B cell (primary cell): ENCODE measurements around the gene DERA. TPM values are rescaled to one million over a fixed set of nuclear protein-coding genes. Genes with fewer than 3 reads are reported as not detected.

Source experiments
- ATAC-seq: fragments of 200-7000 bp; cut with Tn5 transposase; one replicate; pipeline ENCODE4 v1.10.0; 2021; ENCODE audit warnings: low read depth, mild to moderate bottlenecking, moderate number of reproducible peaks, moderate library complexity
- CTCF ChIA-PET: fragments of 350-600 bp; sonication (Branson Sonifier 250); formaldehyde crosslinking; loops from one replicate; lab custom pipeline; 2021; ENCODE audit warnings: antibody characterized with exemption, inconsistent platforms; lab: Charles Lee
- POLR2A ChIA-PET: fragments of 350-600 bp; sonication (Branson Sonifier 250); formaldehyde crosslinking; loops from one replicate; lab custom pipeline; 2021; ENCODE audit warnings: antibody characterized with exemption; lab: Charles Lee
- DNase-seq: peaks from one replicate; pipeline ENCODE4 v3.0.0; 2013
- H2AFZ ChIP-seq: 2 replicates; pipeline ENCODE4 v1.6.1; 2012; ENCODE audit warnings: mild to moderate bottlenecking, low read depth, low read length; ENCODE audit not compliant: insufficient read depth, poor library complexity, severe bottlenecking
- H3K27ac ChIP-seq, 2 donors: 1 replicate in 1 of 2; 2 replicates in 1 of 2; pipeline ENCODE4 v1.5.1; 2012 to 2013; ENCODE audit warnings: low read length in 2 of 2, mild to moderate bottlenecking in 2 of 2, moderate library complexity in 1 of 2
- H3K27me3 ChIP-seq, 4 experiments: fragments of 200-600 bp in 1 of 4; sonication (generic) in 1 of 4; replicated peaks in 1 of 4; 1 replicate in 2 of 4; 2 replicates in 2 of 4; pipeline versions ENCODE4 v1.6.1 to v1.7.0; 2013 to 2016; ENCODE audit warnings: low read length in 3 of 4, mild to moderate bottlenecking in 2 of 4, mixed read lengths in 1 of 4, moderate library complexity in 1 of 4; ENCODE audit not compliant: insufficient read depth in 4 of 4, control insufficient read depth in 3 of 4; ENCODE audit errors: control extremely low read depth in 1 of 4
- H3K36me3 ChIP-seq, 2 experiments: replicated peaks in 1 of 2; 1 replicate in 1 of 2; 2 replicates in 1 of 2; pipeline versions ENCODE4 v1.6.1 to v1.7.1; 2013; ENCODE audit warnings: low read length in 1 of 2; ENCODE audit not compliant: insufficient read depth in 2 of 2, control insufficient read depth in 1 of 2; ENCODE audit errors: control extremely low read depth in 1 of 2, extremely low read depth in 1 of 2
- H3K4me1 ChIP-seq, 2 donors: fragments of 200-600 bp in 1 of 2; sonication (generic) in 1 of 2; 1 replicate in 1 of 2; 2 replicates in 1 of 2; pipeline versions ENCODE4 v1.5.1 to v1.6.1; 2013 to 2017; ENCODE audit warnings: low read length in 2 of 2; ENCODE audit not compliant: control insufficient read depth in 2 of 2, insufficient read depth in 2 of 2
- H3K4me2 ChIP-seq: replicated peaks from 2 replicates; pipeline ENCODE3; 2012; ENCODE audit warnings: mild to moderate bottlenecking, low read depth, low read length; ENCODE audit not compliant: poor library complexity, severe bottlenecking
- H3K4me3 ChIP-seq, 5 experiments: fragments of 200-600 bp in 1 of 5; sonication (generic) in 1 of 5; 1 replicate in 3 of 5; 2 replicates in 2 of 5; pipeline versions ENCODE4 v1.5.1 to v1.7.0; 2011 to 2016; ENCODE audit warnings: low read length in 4 of 5, mild to moderate bottlenecking in 4 of 5, low read depth in 2 of 5, control low read depth in 1 of 5, moderate library complexity in 1 of 5; ENCODE audit not compliant: insufficient read depth in 1 of 5; ENCODE audit errors: control extremely low read depth in 1 of 5, extremely low read depth in 1 of 5
- H3K79me2 ChIP-seq: fragments of 200-600 bp; sonication (generic); one replicate; pipeline ENCODE4 v1.6.0; 2016; ENCODE audit warnings: low read length; ENCODE audit not compliant: control insufficient read depth, insufficient read depth
- H3K9ac ChIP-seq: fragments of 200-600 bp; sonication (generic); 2 replicates; pipeline ENCODE4 v1.6.1; 2017; ENCODE audit warnings: mild to moderate bottlenecking, low read length, moderate library complexity
- H3K9me3 ChIP-seq, 3 donors: one replicate each; pipeline versions ENCODE4 v1.6.1 to v1.7.1; 2013; ENCODE audit warnings: low read length in 2 of 3; ENCODE audit not compliant: control insufficient read depth in 2 of 3, insufficient read depth in 1 of 3; ENCODE audit errors: control extremely low read depth in 1 of 3
- H4K20me1 ChIP-seq: 2 replicates; pipeline ENCODE4 v1.6.0; 2012; ENCODE audit warnings: mild to moderate bottlenecking, low read length; ENCODE audit not compliant: insufficient read depth, control insufficient read depth, poor library complexity, severe bottlenecking
- H3K27ac Mint-ChIP-seq: one replicate; pipeline ENCODE4 v1.8.0; 2021; ENCODE audit warnings: mixed read lengths
- H3K27me3 Mint-ChIP-seq: one replicate; pipeline ENCODE4 v1.8.0; 2021; ENCODE audit warnings: mixed read lengths
- H3K4me1 Mint-ChIP-seq: one replicate; pipeline ENCODE4 v1.8.0; 2021; ENCODE audit warnings: mixed read lengths
- H3K4me3 Mint-ChIP-seq: one replicate; pipeline ENCODE4 v1.8.0; 2021; ENCODE audit warnings: mixed read lengths
- H3K9me3 Mint-ChIP-seq: one replicate; pipeline ENCODE4 v1.8.0; 2022; ENCODE audit warnings: mixed read lengths; ENCODE audit not compliant: insufficient read depth
- EZH2 ChIP-seq: IDR thresholded peaks from 2 replicates; pipeline ENCODE4 v1.6.1; 2012; ENCODE audit warnings: borderline replicate concordance, low read depth, mild to moderate bottlenecking, moderate library complexity, low read length; ENCODE audit not compliant: insufficient read depth, poor library complexity, severe bottlenecking
- WGBS: methylation state at CpG from one replicate; pipeline ENCODE4 v1.1.5; 2013; ENCODE audit warnings: missing lambda C conversion rate; ENCODE audit not compliant: insufficient coverage; 5-methylcytosine and 5-hydroxymethylcytosine counted together
- intact Hi-C: fragments of 100-400 bp; cut with micrococcal nuclease; formaldehyde crosslinking; loops from one replicate; pipeline ENCODE4 v1.10.0; 2022
- polyA plus RNA-seq: library from polyadenylated mRNA; depleted of rRNA; stranded (reverse); fragments of >200 nt; gene quantifications from 2 replicates; pipeline ENCODE4 v1.2.3, GENCODE V29; 2012
- total RNA-seq, 2 donors: library from RNA; stranded (reverse); fragments of 120-200 nt in 1 of 2; gene quantifications; 1 replicate in 1 of 2; 2 replicates in 1 of 2; pipeline versions ENCODE4 v1.2.3 to v1.2.4, GENCODE V29; 2013 to 2022
- TF ChIP-seq, protein P1 (sequence below): fragments of 200-600 bp; IDR thresholded peaks from one replicate; pipeline ENCODE4 v1.8.0; 2022; ENCODE audit warnings: antibody characterized with exemption, mild to moderate bottlenecking

Gene DERA
- total and polyA plus RNA-seq, 2 donors (not counting 1 experiment from before 2014, with no cell fraction given) = 9.4 to 20.5 TPM

DNA sequence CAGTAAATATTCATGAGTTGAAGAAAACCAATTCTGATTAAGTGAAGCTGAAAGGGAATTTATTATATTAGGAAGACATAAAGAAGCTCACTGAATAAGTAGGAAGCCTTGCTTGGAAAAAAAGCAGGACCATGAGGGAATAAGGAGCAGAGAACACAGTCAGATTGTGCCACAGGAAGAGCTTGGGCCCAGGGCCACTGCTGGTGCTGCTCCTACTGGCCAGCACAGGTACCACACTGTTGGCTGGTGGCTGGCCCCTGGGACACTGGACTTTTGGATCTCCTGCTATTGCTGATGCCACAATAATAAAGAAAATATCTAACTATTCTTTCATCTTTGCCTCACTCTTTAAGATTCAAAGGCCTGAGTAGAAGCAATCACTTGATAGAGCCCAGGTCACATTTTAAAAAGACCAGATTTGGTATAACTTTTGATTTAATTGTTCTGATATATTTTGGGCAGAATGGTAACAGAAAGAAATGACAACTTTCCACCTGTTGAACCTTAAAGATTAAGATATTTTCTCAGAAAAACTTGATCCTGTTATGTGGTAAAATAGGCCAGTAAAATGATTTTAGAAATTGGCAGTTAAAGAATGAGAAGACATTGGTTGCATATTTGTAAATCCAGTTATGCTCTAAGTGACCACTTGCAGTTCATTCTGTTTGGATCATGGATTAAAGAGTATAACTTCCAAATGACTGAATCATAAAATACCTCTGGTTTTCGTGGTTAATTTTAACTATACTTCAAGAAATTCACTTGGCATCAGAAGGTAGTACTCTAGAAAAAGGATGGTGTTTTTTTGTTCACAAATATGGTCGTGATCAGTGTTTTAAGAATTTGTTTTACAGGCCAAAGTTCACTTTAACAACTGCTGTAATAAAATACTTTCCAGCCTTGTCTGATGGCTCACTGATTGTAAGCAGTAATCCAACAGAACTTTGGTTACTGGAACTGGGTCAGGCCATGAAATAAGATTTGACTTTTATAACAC, 68.3 kb downstream of the DERA start:
- H3K27ac ChIP-seq = no peak overlapping the region
- TF ChIP-seq, protein P1, sequence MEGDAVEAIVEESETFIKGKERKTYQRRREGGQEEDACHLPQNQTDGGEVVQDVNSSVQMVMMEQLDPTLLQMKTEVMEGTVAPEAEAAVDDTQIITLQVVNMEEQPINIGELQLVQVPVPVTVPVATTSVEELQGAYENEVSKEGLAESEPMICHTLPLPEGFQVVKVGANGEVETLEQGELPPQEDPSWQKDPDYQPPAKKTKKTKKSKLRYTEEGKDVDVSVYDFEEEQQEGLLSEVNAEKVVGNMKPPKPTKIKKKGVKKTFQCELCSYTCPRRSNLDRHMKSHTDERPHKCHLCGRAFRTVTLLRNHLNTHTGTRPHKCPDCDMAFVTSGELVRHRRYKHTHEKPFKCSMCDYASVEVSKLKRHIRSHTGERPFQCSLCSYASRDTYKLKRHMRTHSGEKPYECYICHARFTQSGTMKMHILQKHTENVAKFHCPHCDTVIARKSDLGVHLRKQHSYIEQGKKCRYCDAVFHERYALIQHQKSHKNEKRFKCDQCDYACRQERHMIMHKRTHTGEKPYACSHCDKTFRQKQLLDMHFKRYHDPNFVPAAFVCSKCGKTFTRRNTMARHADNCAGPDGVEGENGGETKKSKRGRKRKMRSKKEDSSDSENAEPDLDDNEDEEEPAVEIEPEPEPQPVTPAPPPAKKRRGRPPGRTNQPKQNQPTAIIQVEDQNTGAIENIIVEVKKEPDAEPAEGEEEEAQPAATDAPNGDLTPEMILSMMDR = peak; percentile 60
- no peak for TF ChIP-seq EZH2
- Mint-ChIP-seq H3K4me1 (peaks cover 5% of the 10 kb centered on the region), H3K4me3 (no peak overlapping the region), H3K27me3 (no peaks in the 10 kb centered on the region), H3K9me3 (no peaks in the 10 kb centered on the region), H3K27ac (no peak overlapping the region)
- H3K4me1 ChIP-seq = no peaks in the 10 kb centered on the region
- H3K9ac ChIP-seq = no peak overlapping the region
- H3K79me2 ChIP-seq = no peaks in the 10 kb centered on the region
- no peak overlapping the region for H3K4me3 ChIP-seq
- H3K36me3 ChIP-seq = peaks cover 0 to 6% of the 10 kb centered on the region in 2 experiments
- ATAC-seq = no peak
- no peak overlapping the region for H2AFZ ChIP-seq
- no peak overlapping the region for H3K4me2 ChIP-seq
- no peaks in the 10 kb centered on the region for H3K27me3 ChIP-seq
- no CpG with 5 or more reads among the region's 2 CpGs for WGBS
- H3K9me3 ChIP-seq = no peaks in the 10 kb centered on the region
- intact Hi-C loops = loop anchor here (10.0 kb wide), 1 partner anchor 1665 kb away; no protein-coding TSS in a partner anchor
- ChIA-PET POLR2A (no interaction called here), CTCF (no interaction called here)
- no peaks in the 10 kb centered on the region for H4K20me1 ChIP-seq
- DNase-seq = no peak

DNA sequence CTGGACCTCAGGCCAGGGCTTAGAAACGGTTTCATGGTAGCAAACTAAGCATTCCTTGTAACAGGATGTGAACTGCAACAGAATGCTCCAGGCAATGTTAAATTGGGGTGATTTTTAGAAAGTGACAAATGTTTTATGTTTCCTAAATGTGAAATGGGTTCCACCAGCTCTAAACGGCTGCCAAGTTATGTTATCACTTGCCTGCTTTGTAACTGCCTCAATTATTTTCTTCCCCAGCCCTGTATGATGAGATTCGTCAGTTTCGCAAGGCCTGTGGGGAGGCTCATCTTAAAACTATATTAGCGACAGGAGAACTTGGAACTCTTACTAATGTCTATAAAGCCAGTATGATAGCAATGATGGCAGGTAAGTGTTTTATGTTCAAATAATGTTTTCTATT, 70.9 kb downstream of the DERA start:
- Mint-ChIP-seq H3K27me3 (no peaks in the 10 kb centered on the region), H3K9me3 (peaks cover 3% of the 10 kb centered on the region), H3K27ac (no peak overlapping the region), H3K4me1 (peaks cover 25% of the 10 kb centered on the region), H3K4me3 (no peak overlapping the region)
- Histone ChIP-seq H3K4me2 (no peak overlapping the region), H3K9me3 (peaks cover 0 to under 1% (median 0%) of the 10 kb centered on the region in 3 donors), H3K4me3 (no peak overlapping the region), H2AFZ (no peak overlapping the region), H3K27ac (no peak overlapping the region), H3K27me3 (no peaks in the 10 kb centered on the region), H3K9ac (no peak overlapping the region), H4K20me1 (no peaks in the 10 kb centered on the region), H3K36me3 (peaks cover 0 to 6% of the 10 kb centered on the region in 2 experiments), H3K4me1 (peaks cover 0 to 13% of the 10 kb centered on the region in 2 donors), H3K79me2 (no peaks in the 10 kb centered on the region)
- ChIA-PET CTCF (interaction anchor here (0.6 kb wide), 1 partner anchor 450 kb away, joined by 3 read pairs; no protein-coding TSS in a partner anchor), POLR2A (no interaction called here)
- WGBS = no CpG with 5 or more reads among the region's 5 CpGs
- ATAC-seq (no peak), DNase-seq (no peak)
- TF ChIP-seq EZH2 = no peak
- TF ChIP-seq, protein P1 = no peak
- intact Hi-C loops = loop anchor here (10.0 kb wide), 1 partner anchor 1663 kb away; no protein-coding TSS in a partner anchor
